Loucy (cell line): Measurements from ENCODE around the gene SGIP1.

Source experiments
- EZH2phosphoT487 ChIP-seq: fragments of 200-600 bp; IDR thresholded peaks from 2 replicates; pipeline ENCODE4 v1.6.1; 2018; ENCODE audit warnings: antibody characterized with exemption, mild to moderate bottlenecking, moderate library complexity, borderline replicate concordance
- TF ChIP-seq, protein P1 (sequence below): fragments of 200-600 bp; sonication (generic); conservative IDR thresholded peaks from 2 replicates; pipeline ENCODE4 v1.5.1; 2014; ENCODE audit warnings: mild to moderate bottlenecking, antibody characterized with exemption, low read length

DNA sequence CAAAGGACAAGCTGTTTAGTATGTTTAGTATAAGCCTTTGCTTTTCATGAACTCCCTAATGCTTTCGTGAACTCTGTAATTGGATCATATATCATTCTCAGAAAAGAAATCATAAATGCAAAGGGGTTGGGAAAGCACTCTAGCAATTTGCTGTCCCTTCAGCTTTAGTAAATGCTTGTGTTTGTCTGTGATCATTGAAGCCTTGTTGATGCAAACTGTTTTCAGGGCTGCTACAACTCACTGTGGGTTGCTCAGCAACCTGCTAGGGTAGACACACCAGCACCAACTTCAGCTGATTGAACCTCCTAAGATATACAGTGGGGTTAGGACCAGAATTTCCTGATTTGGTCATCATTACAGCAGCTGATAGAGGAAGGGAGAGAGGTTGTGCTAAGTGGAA lies 95.0 kb downstream of the SGIP1 start:
- TF ChIP-seq, protein P1, sequence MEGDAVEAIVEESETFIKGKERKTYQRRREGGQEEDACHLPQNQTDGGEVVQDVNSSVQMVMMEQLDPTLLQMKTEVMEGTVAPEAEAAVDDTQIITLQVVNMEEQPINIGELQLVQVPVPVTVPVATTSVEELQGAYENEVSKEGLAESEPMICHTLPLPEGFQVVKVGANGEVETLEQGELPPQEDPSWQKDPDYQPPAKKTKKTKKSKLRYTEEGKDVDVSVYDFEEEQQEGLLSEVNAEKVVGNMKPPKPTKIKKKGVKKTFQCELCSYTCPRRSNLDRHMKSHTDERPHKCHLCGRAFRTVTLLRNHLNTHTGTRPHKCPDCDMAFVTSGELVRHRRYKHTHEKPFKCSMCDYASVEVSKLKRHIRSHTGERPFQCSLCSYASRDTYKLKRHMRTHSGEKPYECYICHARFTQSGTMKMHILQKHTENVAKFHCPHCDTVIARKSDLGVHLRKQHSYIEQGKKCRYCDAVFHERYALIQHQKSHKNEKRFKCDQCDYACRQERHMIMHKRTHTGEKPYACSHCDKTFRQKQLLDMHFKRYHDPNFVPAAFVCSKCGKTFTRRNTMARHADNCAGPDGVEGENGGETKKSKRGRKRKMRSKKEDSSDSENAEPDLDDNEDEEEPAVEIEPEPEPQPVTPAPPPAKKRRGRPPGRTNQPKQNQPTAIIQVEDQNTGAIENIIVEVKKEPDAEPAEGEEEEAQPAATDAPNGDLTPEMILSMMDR = no peak
- no peak for TF ChIP-seq EZH2phosphoT487
